Prostate gland (tissue), 2 donors: ENCODE results near the gene ING1.
"Not testable (repeated sequence)": the region's sequence is repeated elsewhere in the genome, so short reads cannot be mapped to it uniquely, and the experiment has no call there.

Experiments
- POLR2A ChIP-seq: fragments of 450-650 bp; IDR thresholded peaks from one replicate; pipeline ENCODE4 v1.6.1; 2016; ENCODE audit warnings: antibody characterized with exemption, mild to moderate bottlenecking
- POLR2AphosphoS5 ChIP-seq: sonication (generic); formaldehyde crosslinking; IDR thresholded peaks from one replicate; pipeline ENCODE4 v1.6.1; 2017; ENCODE audit warnings: antibody characterized with exemption
- TF ChIP-seq, protein P1 (sequence below), 4 experiments: fragments of 200-600 bp in 2 of 4; fragments of 450-650 bp in 2 of 4; sonication (generic) in 2 of 4; IDR thresholded peaks; 1 replicate in 3 of 4; 2 replicates in 1 of 4; pipeline ENCODE4 v1.5.1; 2016 to 2019; ENCODE audit warnings: antibody characterized with exemption in 4 of 4, mild to moderate bottlenecking in 2 of 4, moderate library complexity in 2 of 4

GRCh38 chr13:110669814-110670213, 43.7 kb upstream of the ING1 start:
- TF ChIP-seq POLR2AphosphoS5, POLR2A: not testable (repeated sequence)
- TF ChIP-seq, protein P1, sequence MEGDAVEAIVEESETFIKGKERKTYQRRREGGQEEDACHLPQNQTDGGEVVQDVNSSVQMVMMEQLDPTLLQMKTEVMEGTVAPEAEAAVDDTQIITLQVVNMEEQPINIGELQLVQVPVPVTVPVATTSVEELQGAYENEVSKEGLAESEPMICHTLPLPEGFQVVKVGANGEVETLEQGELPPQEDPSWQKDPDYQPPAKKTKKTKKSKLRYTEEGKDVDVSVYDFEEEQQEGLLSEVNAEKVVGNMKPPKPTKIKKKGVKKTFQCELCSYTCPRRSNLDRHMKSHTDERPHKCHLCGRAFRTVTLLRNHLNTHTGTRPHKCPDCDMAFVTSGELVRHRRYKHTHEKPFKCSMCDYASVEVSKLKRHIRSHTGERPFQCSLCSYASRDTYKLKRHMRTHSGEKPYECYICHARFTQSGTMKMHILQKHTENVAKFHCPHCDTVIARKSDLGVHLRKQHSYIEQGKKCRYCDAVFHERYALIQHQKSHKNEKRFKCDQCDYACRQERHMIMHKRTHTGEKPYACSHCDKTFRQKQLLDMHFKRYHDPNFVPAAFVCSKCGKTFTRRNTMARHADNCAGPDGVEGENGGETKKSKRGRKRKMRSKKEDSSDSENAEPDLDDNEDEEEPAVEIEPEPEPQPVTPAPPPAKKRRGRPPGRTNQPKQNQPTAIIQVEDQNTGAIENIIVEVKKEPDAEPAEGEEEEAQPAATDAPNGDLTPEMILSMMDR (IDR thresholded peaks at IDR 0.05): not testable (repeated sequence)
